HepG2 (cell line): ENCODE measurements around the gene FAM221B. TPM values are rescaled to one million over a fixed set of nuclear protein-coding genes. Genes with fewer than 3 reads are reported as not detected.
A peak's percentile ranks its signal among the peaks of the same experiment; 100 is the strongest.

Experiments
- ATAC-seq: fragments of 200-7000 bp; cut with Tn5 transposase; 3 replicates; pipeline ENCODE4 v1.9.1; 2020; ENCODE audit warnings: mild to moderate bottlenecking, moderate library complexity
- BruUV-seq: library from RNA; stranded (reverse); fragments of 400-500 nt; replicated peaks from 2 replicates; lab custom pipeline; 2021; lab: Mats Ljungman, UMichigan
- CTCF ChIA-PET: fragments of 300-600 bp; formaldehyde crosslinking; extraction: SDS; loops from one replicate; lab custom pipeline; 2021; ENCODE audit warnings: low total read pairs, inconsistent platforms, low intra/inter-chr PET ratio; lab: Yijun Ruan, JAX
- POLR2A ChIA-PET: fragments of 350-600 bp; sonication (Branson Sonifier 250); formaldehyde crosslinking; loops from one replicate; lab custom pipeline; 2020; ENCODE audit warnings: antibody characterized with exemption, inconsistent platforms; lab: Yijun Ruan, JAX
- DNase-seq: peaks from one replicate; pipeline ENCODE4 v3.0.0-alpha.2; 2015; ENCODE audit warnings: low spot score
- FAIRE-seq: peaks from 3 replicates; lab custom pipeline; 2011; peaks lifted over from hg19 to GRCh38; lab: Jason Lieb, UNC
- H2AFZ ChIP-seq: one replicate; pipeline ENCODE4 v1.6.1; 2011; ENCODE audit warnings: low read length, inconsistent platforms
- H3K27ac ChIP-seq: fragments of 300-600 bp; 3 replicates; pipeline ENCODE4 v1.8.0; 2011; ENCODE audit warnings: mixed run types, mild to moderate bottlenecking, mixed read lengths, low read length, inconsistent platforms; ENCODE audit not compliant: insufficient read depth; ENCODE audit errors: extremely low read length
- H3K27me3 ChIP-seq, 2 experiments: fragments of 200-600 bp in 1 of 2; 2 replicates in 1 of 2; 3 replicates in 1 of 2; pipeline versions ENCODE4 v1.6.0 to v1.8.0; 2011; ENCODE audit warnings: low read length in 2 of 2, mild to moderate bottlenecking in 2 of 2, moderate library complexity in 2 of 2, inconsistent platforms in 1 of 2; ENCODE audit not compliant: insufficient read depth in 2 of 2, control insufficient read depth in 1 of 2
- H3K36me3 ChIP-seq, 2 experiments: fragments of 200-600 bp in 1 of 2; replicated peaks in 1 of 2; 2 replicates in 1 of 2; 3 replicates in 1 of 2; pipeline versions ENCODE4 v1.5.1 to v1.8.0; 2011; ENCODE audit warnings: low read length in 2 of 2, inconsistent platforms in 1 of 2; ENCODE audit not compliant: insufficient read depth in 2 of 2, control insufficient read depth in 1 of 2
- H3K4me1 ChIP-seq: 2 replicates; pipeline ENCODE4 v1.5.1; 2012; ENCODE audit warnings: low read length, inconsistent platforms; ENCODE audit not compliant: insufficient read depth
- H3K4me2 ChIP-seq: 2 replicates; pipeline ENCODE4 v1.6.0; 2011; ENCODE audit warnings: low read depth, low read length, inconsistent platforms
- H3K4me3 ChIP-seq, 3 experiments: fragments of 200-600 bp in 1 of 3; sonication (generic), shearing (Covaris generic) in 1 of 3; replicated peaks in 1 of 3; 2 replicates each; pipeline ENCODE4 v1.5.1; 2011 to 2016; ENCODE audit warnings: low read length in 3 of 3, inconsistent platforms in 2 of 3, low read depth in 2 of 3, mild to moderate bottlenecking in 2 of 3, control low read depth in 1 of 3, mixed read lengths in 1 of 3; ENCODE audit not compliant: insufficient read depth in 1 of 3
- H3K79me2 ChIP-seq: one replicate; pipeline ENCODE4 v1.6.1; 2011; ENCODE audit warnings: low read length, inconsistent platforms; ENCODE audit not compliant: insufficient read depth
- H3K9ac ChIP-seq: 2 replicates; pipeline ENCODE4 v1.6.0; 2011; ENCODE audit warnings: mild to moderate bottlenecking, low read depth, low read length, inconsistent platforms; ENCODE audit not compliant: insufficient read depth
- H3K9me3 ChIP-seq: 2 replicates; pipeline ENCODE4 v1.5.1; 2012; ENCODE audit warnings: mild to moderate bottlenecking, low read length
- H4K20me1 ChIP-seq: 2 replicates; pipeline ENCODE4 v1.6.0; 2011; ENCODE audit warnings: inconsistent platforms, mild to moderate bottlenecking, low read length, moderate library complexity; ENCODE audit not compliant: insufficient read depth
- HNF4A ChIP-seq: sonication (generic); formaldehyde crosslinking; IDR thresholded peaks from 2 replicates; pipeline ENCODE4 v1.4.0; 2020; ENCODE audit warnings: missing genetic modification reagents
- HNRNPK ChIP-seq: fragments of 200-400 bp; formaldehyde crosslinking; IDR thresholded peaks from 2 replicates; pipeline ENCODE4 v1.6.1; 2018; ENCODE audit warnings: low read length, low read depth, moderate library complexity, mild to moderate bottlenecking; ENCODE audit not compliant: poor library complexity, severe bottlenecking
- PAWR ChIP-seq: sonication (generic); formaldehyde crosslinking; IDR thresholded peaks from 2 replicates; pipeline ENCODE4 v1.4.0; 2020; ENCODE audit warnings: missing genetic modification reagents, mild to moderate bottlenecking, borderline replicate concordance
- ZNF800 ChIP-seq: sonication (generic); formaldehyde crosslinking; IDR thresholded peaks from 2 replicates; pipeline ENCODE4 v1.4.0; 2020; ENCODE audit warnings: missing genetic modification reagents
- WGBS: methylation state at CpG from one replicate; pipeline ENCODE4 v1.1.6; 2017; ENCODE audit warnings: low lambda C conversion rate; 5-methylcytosine and 5-hydroxymethylcytosine counted together
- in situ Hi-C: cut with HindIII; loops from 2 replicates; pipeline ENCODE4 v1.10.0; 2017; ENCODE audit warnings: low pct_unique_long_range_greater_than_20kb; ENCODE audit not compliant: extremely low pct_ligation_motif_present
- intact Hi-C: fragments of 100-400 bp; cut with micrococcal nuclease; formaldehyde crosslinking; loops from one replicate; pipeline ENCODE4 v1.10.0; 2022; ENCODE audit not compliant: unreplicated experiment
- polyA plus RNA-seq, 8 experiments: library from polyadenylated mRNA; depleted of rRNA in 3 of 8; stranded (reverse) in 7 of 8; unstranded in 1 of 8; fragments of >200 nt; fragmentation: Illumina TruSeq in 4 of 8; extraction: Trizol in 4 of 8; gene quantifications; 2 replicates each; pipeline versions ENCODE4 v1.2.1 to v1.2.3, GENCODE V29; 2011 to 2016; ENCODE audit warnings: low read depth in 4 of 8, missing spikeins in 1 of 8, mixed read lengths in 1 of 8; ENCODE audit not compliant: insufficient read depth in 1 of 8
- total RNA-seq, 5 experiments: library from RNA; depleted of rRNA; stranded (reverse); fragments of >200 nt; fragmentation: Illumina TruSeq; extraction: Trizol; gene quantifications; 2 replicates each; pipeline ENCODE4 v1.2.3, GENCODE V29; 2016; ENCODE audit warnings: low read depth in 1 of 5

The FAM221B gene
- total and polyA plus RNA-seq, 2 of the 13 experiments (the other 11 are each of a cell fraction or from before 2014, with no cell fraction given): not detected

- TF ChIP-seq ZNF800 (no peak), PAWR (CRISPR knock-in tag) (no peak)
- TF ChIP-seq, all 625 proteins: peak for 0
Measured at GRCh38 chr9:35776018-35776417, 52.5 kb downstream of the FAM221B start (continued).

- Histone ChIP-seq H3K4me2 (peak overlapping the region; percentile 29), H3K9me3 (no peaks in the 10 kb centered on the region), H3K36me3 (no peaks in the 10 kb centered on the region), H2AFZ (no peak overlapping the region), H4K20me1 (no peaks in the 10 kb centered on the region), H3K4me1 (peaks cover 47% of the 10 kb centered on the region), H3K27ac (peak overlapping the region; percentile 38), H3K79me2 (peaks cover 4% of the 10 kb centered on the region), H3K9ac (no peak overlapping the region), H3K4me3 (no peak overlapping the region), H3K27me3 (no peaks in the 10 kb centered on the region)
- WGBS: 76% methylated on average over 7 of the region's 7 CpGs
- POLR2A ChIA-PET: interaction anchor here (0.7 to 1.2 kb wide), 2 partner anchors 29 to 39 kb away, joined by 3 to 5 read pairs; no protein-coding TSS in a partner anchor
- intact Hi-C loops (no loop called here), in situ Hi-C loops (no loop called here)
- FAIRE-seq: no peak
- CTCF ChIA-PET: no interaction called here
- no TSS peak for BruUV-seq
- TF ChIP-seq HNF4A (CRISPR knock-in tag) (peak; percentile 54), HNRNPK (no peak)
- peak; percentile 53 for ATAC-seq
- DNase-seq: no peak
Measured at GRCh38 chr9:35774907-35775635, 53.5 kb downstream of the FAM221B start.
